NOMO-1 (cell line): Measurements from ENCODE around the gene MCM3AP.

Source experiments
- DNase-seq, 2 experiments: peaks; one replicate each; lab custom pipeline; 2025; ENCODE audit not compliant: unreplicated experiment in 2 of 2; lab: John Stamatoyannopoulos, UW

Gene MCM3AP

GRCh38 chr21:46274797-46275390 is 10.5 kb downstream of the MCM3AP start:
- DNase-seq, result no peak

GRCh38 chr21:46273341-46273740 is 12.1 kb downstream of the MCM3AP start:
- no peak for DNase-seq

GRCh38 chr21:46269466-46269865 is 15.9 kb downstream of the MCM3AP start:
- no peak for DNase-seq

GRCh38 chr21:46268371-46268770 is 17.0 kb downstream of the MCM3AP start:
- DNase-seq, result no peak

GRCh38 chr21:46266946-46267345 is 18.5 kb downstream of the MCM3AP start:
- no peak for DNase-seq

GRCh38 chr21:46265736-46266525 is 19.5 kb downstream of the MCM3AP start:
- no peak for DNase-seq

- DNase-seq, result no peak
These were observed 20.7 kb downstream of the MCM3AP start for GRCh38 chr21:46264690-46265144.

- DNase-seq, result no peak
These were observed 21.2 kb downstream of the MCM3AP start for GRCh38 chr21:46264046-46264689.

GRCh38 chr21:46256501-46256994 is 28.9 kb downstream of the MCM3AP start:
- DNase-seq, result no peak

- DNase-seq, result no peak
These were observed 29.6 kb downstream of the MCM3AP start for GRCh38 chr21:46255758-46256337.

- DNase-seq, result no peak
These were observed 30.2 kb downstream of the MCM3AP start for GRCh38 chr21:46255166-46255565.

- no peak for DNase-seq
These were observed 31.0 kb downstream of the MCM3AP start for GRCh38 chr21:46254208-46254975.

GRCh38 chr21:46253610-46254124 is 31.7 kb downstream of the MCM3AP start:
- DNase-seq, result no peak

- no peak for DNase-seq
These were observed 32.6 kb downstream of the MCM3AP start for GRCh38 chr21:46252840-46253239.

GRCh38 chr21:46250146-46250725 is 35.2 kb downstream of the MCM3AP start:
- peak in 1 of 2 experiments; percentile 2 for DNase-seq

- DNase-seq, result no peak
These were observed 36.6 kb downstream of the MCM3AP start for GRCh38 chr21:46248827-46249226.

- no peak for DNase-seq
These were observed 37.0 kb downstream of the MCM3AP start for GRCh38 chr21:46248422-46248782.

GRCh38 chr21:46247699-46248421 is 37.6 kb downstream of the MCM3AP start:
- DNase-seq, result no peak

- no peak for DNase-seq
These were observed 39.1 kb downstream of the MCM3AP start for GRCh38 chr21:46246345-46246744.
